Uterus (tissue), 4 donors: ENCODE measurements around the gene KLHL17. TPM values are rescaled to one million over a fixed set of nuclear protein-coding genes. Genes with fewer than 3 reads are reported as not detected.

Source experiments
- DNase-seq, 2 donors: peaks; one replicate each; pipeline ENCODE4 v3.0.0-alpha.2; 2019 to 2020
- H3K27ac ChIP-seq, 2 donors: fragments of 200-600 bp; sonication (generic); 1 replicate in 1 of 2; 2 replicates in 1 of 2; pipeline ENCODE4 v1.5.1; 2016 to 2018
- H3K27me3 ChIP-seq, 2 donors: fragments of 200-600 bp; sonication (generic); one replicate each; pipeline ENCODE4 v1.5.1; 2018 to 2019; ENCODE audit warnings: control low read depth in 1 of 2
- H3K36me3 ChIP-seq, 2 donors: fragments of 200-600 bp; sonication (generic); one replicate each; pipeline ENCODE4 v1.5.1; 2019; ENCODE audit warnings: control low read depth in 1 of 2
- H3K4me1 ChIP-seq, 2 donors: fragments of 200-600 bp; sonication (generic); one replicate each; pipeline ENCODE4 v1.5.1; 2018 to 2019; ENCODE audit warnings: control low read depth in 1 of 2
- H3K4me3 ChIP-seq, 2 donors: fragments of 200-600 bp; sonication (generic); 1 replicate in 1 of 2; 2 replicates in 1 of 2; pipeline ENCODE4 v1.5.1; 2018 to 2019; ENCODE audit warnings: mild to moderate bottlenecking in 1 of 2
- H3K9me3 ChIP-seq, 2 donors: fragments of 200-600 bp; sonication (generic); one replicate each; pipeline ENCODE4 v1.5.1; 2019; ENCODE audit warnings: control low read depth in 1 of 2
- CTCF ChIP-seq, 4 experiments: fragments of 200-600 bp in 2 of 4; fragments of 450-650 bp in 2 of 4; sonication (generic) in 2 of 4; IDR thresholded peaks; one replicate each; pipeline ENCODE4 v1.5.1; 2016 to 2019; ENCODE audit warnings: antibody characterized with exemption in 4 of 4, mild to moderate bottlenecking in 2 of 4, moderate library complexity in 1 of 4
- POLR2A ChIP-seq, 2 donors: fragments of 450-650 bp; IDR thresholded peaks; one replicate each; pipeline ENCODE4 v1.6.1; 2016; ENCODE audit warnings: antibody characterized with exemption in 2 of 2, mild to moderate bottlenecking in 1 of 2, moderate library complexity in 1 of 2
- intact Hi-C: fragments of 100-400 bp; cut with DNase I; formaldehyde crosslinking; loops from one replicate; pipeline ENCODE4 v1.15.1; 2023; ENCODE audit warnings: low total_unique reads
- total RNA-seq, 4 donors: library from RNA; depleted of rRNA in 3 of 4; stranded (reverse); fragments of >200 nt in 3 of 4; gene quantifications; one replicate each; pipeline versions ENCODE4 v1.1.0 to v1.2.4, GENCODE V29; 2014 to 2023
- donor health status: DM: yes; HTN: yes; CAD: no.

The KLHL17 gene
- total RNA-seq, 4 donors from 2014 or later = 1.8 to 15.3 (median 9.6) TPM

GRCh38 chr1:980602-981395 is 20.4 kb downstream of the KLHL17 start:
- Histone ChIP-seq H3K27ac (no peak overlapping the region), H3K4me3 (no peak overlapping the region), H3K9me3 (no peaks in the 10 kb centered on the region), H3K27me3 (peaks cover 0 to 3% of the 10 kb centered on the region in 2 donors), H3K36me3 (no peaks in the 10 kb centered on the region), H3K4me1 (peaks cover 0 to 6% of the 10 kb centered on the region in 2 donors)
- intact Hi-C loops = loop anchor here (10.0 kb wide), 1 partner anchor 84 kb away; no protein-coding TSS in a partner anchor
- TF ChIP-seq POLR2A (IDR thresholded peaks at IDR 0.05) = no peak
- TF ChIP-seq CTCF (IDR thresholded peaks at IDR 0.05) = no peak
- DNase-seq = no peak

GRCh38 chr1:981491-981954 is 21.1 kb downstream of the KLHL17 start:
- Histone ChIP-seq H3K4me1 (no peaks in the 10 kb centered on the region), H3K9me3 (no peaks in the 10 kb centered on the region), H3K4me3 (no peak overlapping the region), H3K27ac (no peak overlapping the region), H3K27me3 (no peaks in the 10 kb centered on the region), H3K36me3 (no peaks in the 10 kb centered on the region)
- no peak for TF ChIP-seq CTCF (IDR thresholded peaks at IDR 0.05)
- no peak for TF ChIP-seq POLR2A (IDR thresholded peaks at IDR 0.05)
- intact Hi-C loops = loop anchor here (10.0 kb wide), 1 partner anchor 83 kb away; no protein-coding TSS in a partner anchor
- DNase-seq = no peak

GRCh38 chr1:981955-982558 is 21.7 kb downstream of the KLHL17 start, which contains the start of gene PERM1:
TSS of gene PERM1 (minus strand) at chr1:982093. CDS start at chr1:981029, 1,064 bp downstream.
- intact Hi-C loops = loop anchor here (10.0 kb wide), 1 partner anchor 83 kb away; no protein-coding TSS in a partner anchor
- Histone ChIP-seq H3K27ac (no peak within 1 kb of the TSS), H3K4me1 (no peaks in the 10 kb centered on the region), H3K9me3 (no peaks in the 10 kb centered on the region), H3K27me3 (no peaks in the 10 kb centered on the region), H3K4me3 (no peak within 1 kb of the TSS), H3K36me3 (no peaks in the 10 kb centered on the region)
- no peak for TF ChIP-seq POLR2A (IDR thresholded peaks at IDR 0.05)
- DNase-seq = no peak

GRCh38 chr1:982765-983436 is 22.5 kb downstream of the KLHL17 start:
- intact Hi-C loops = loop anchor here (10.0 kb wide), 1 partner anchor 82 kb away; no protein-coding TSS in a partner anchor
- Histone ChIP-seq H3K27ac (no peak overlapping the region), H3K36me3 (no peaks in the 10 kb centered on the region), H3K9me3 (no peaks in the 10 kb centered on the region), H3K27me3 (no peaks in the 10 kb centered on the region), H3K4me3 (no peak overlapping the region), H3K4me1 (no peaks in the 10 kb centered on the region)
- TF ChIP-seq POLR2A (IDR thresholded peaks at IDR 0.05) = no peak
- no peak for TF ChIP-seq CTCF (IDR thresholded peaks at IDR 0.05)
- no peak for DNase-seq

- H3K36me3 ChIP-seq = no peaks in the 10 kb centered on the region
- H3K9me3 ChIP-seq = no peaks in the 10 kb centered on the region
- no peaks in the 10 kb centered on the region for H3K27me3 ChIP-seq
- DNase-seq = peak; percentile 31 to 58
- intact Hi-C loops = loop anchor here (10.0 kb wide), 1 partner anchor 81 kb away; no protein-coding TSS in a partner anchor
- TF ChIP-seq POLR2A (IDR thresholded peaks at IDR 0.05) (no peak), CTCF (IDR thresholded peaks at IDR 0.05) (peak; percentile 65 to 97 (median 82))
- no peaks in the 10 kb centered on the region for H3K4me1 ChIP-seq
- no peak overlapping the region for H3K27ac ChIP-seq
- no peak overlapping the region for H3K4me3 ChIP-seq
These were observed 23.6 kb downstream of the KLHL17 start for GRCh38 chr1:983798-984475.
